GM18519 (cell line): ENCODE measurements around the gene LIPH.

Source experiments
- ATAC-seq: cut with Tn5 transposase; IDR thresholded peaks from one replicate; pipeline ENCODE4 v1.9.1; 2021; ENCODE audit warnings: mild to moderate bottlenecking, moderate library complexity; ENCODE audit not compliant: unreplicated experiment, low FRiP score

The LIPH gene

DNA sequence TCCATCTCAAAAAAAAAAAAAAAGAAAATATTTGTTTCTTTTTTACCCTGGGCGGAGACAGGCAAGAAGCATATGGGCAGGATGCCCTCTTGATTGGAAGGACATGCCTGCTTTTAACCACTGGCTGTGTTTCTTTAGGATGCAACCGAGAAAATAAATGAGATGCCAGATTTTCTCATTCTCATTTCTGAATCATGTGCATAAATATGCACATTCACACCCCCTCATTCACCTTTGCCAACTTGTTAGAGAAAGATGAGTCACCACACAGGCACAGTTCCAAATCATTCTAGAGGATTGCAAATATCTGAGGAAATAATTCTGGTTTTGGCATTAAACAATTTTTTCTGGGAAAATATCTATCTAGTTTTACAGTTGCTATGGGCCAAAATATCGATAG is 3.3 kb downstream of the LIPH start:
- ATAC-seq, result no peak

DNA sequence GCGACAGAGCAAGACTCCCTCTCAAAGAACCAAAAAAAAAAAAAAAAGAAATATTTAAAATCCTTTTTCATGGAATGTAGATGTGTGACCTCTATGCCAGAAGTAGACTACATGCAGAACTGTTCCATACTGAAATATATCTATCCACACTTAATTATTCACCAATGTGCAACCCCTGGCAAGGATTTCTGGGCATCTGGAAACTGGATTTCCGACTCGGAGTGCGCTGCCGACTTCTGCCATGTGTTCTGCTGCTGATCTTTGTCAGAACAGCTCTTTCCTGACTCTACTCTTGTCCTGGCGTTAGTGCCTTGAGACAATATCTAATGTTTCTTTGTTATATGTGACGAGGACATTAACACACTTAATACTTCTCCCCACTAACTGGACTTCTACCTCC is 11.7 kb downstream of the LIPH start:
- ATAC-seq, result no peak

GRCh38 chr3:185539934-185540333 is 12.5 kb downstream of the LIPH start:
- no peak for ATAC-seq

GRCh38 chr3:185537369-185537970 is 14.9 kb downstream of the LIPH start:
- ATAC-seq, result peak; percentile 95

DNA sequence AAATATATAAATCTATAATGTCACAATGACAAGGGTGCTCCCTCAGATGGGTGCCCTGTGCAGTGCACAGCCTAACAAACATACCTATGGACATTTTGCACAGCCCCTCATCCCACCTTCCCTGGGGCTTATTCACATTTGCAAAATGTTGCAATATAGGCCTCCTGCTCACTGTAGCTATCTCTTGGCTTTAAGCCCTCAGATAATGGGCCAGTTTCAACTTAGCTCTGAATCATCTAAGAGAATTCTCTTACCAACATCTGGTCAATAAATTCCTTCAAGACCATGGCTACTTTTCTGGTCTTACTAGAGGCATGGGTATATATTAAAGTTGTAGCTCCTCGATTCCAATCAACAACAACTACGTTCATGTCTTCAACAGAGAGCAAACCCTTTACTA is 17.9 kb downstream of the LIPH start:
- ATAC-seq, result no peak

DNA sequence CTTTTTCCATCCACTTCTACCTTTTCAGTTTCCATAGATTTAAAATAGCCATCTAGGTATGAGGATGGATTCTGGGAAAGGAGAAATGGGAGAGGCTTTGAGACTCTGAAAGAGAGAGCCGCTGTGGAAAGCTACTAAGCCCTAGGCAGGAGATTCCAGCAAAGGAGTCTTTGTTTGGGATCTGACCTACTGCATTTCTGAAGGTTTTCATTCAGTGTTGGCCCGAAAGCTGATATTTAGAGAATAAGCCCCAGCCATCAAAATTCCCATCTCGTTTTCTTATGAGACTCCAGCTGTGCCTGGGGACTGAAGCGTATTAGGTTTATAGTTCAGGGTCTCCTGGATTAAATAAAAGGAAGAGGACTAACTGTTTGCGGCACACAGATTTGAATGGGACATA is 19.5 kb downstream of the LIPH start:
- no peak for ATAC-seq

GRCh38 chr3:185530856-185531255 is 21.5 kb downstream of the LIPH start:
- no peak for ATAC-seq

DNA sequence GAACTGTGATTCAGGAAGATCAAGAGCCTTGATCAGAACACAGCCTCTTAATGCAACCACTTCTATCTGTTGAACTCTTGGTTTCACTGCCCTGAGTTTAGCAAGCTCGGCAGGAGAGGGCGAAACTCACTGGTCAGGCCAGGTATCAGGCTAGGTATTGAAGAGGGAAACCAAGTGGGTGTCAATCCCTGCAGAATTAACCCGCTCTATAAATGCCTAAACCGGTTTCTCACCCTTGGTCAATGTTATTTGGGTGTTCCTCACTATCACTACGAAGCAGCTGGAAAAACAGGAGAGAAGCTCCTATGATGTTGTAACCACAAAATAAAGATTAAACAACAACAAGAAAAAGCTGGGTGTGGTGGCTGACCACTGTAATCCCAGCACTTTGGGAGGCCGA is 23.9 kb downstream of the LIPH start:
- ATAC-seq, result no peak

DNA sequence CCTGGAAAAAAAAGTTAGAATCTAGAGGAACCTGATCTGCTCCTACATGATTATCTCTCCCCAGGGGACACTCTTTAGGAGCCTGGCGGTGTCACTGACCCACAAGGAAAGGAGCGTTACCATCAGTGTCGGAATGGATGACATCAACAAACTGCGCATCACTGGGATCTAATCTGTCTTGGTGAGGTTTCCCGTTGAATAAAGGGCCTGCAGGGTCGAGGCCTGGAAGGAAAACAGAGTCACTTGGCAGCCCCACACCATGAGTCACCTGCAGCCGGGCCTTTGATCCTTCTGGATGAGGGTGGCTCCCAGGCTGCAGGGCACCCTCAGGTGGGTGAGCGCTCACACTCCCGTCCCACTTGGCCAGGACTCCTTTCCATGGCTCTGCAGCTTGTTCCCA is 25.0 kb downstream of the LIPH start:
- no peak for ATAC-seq

DNA sequence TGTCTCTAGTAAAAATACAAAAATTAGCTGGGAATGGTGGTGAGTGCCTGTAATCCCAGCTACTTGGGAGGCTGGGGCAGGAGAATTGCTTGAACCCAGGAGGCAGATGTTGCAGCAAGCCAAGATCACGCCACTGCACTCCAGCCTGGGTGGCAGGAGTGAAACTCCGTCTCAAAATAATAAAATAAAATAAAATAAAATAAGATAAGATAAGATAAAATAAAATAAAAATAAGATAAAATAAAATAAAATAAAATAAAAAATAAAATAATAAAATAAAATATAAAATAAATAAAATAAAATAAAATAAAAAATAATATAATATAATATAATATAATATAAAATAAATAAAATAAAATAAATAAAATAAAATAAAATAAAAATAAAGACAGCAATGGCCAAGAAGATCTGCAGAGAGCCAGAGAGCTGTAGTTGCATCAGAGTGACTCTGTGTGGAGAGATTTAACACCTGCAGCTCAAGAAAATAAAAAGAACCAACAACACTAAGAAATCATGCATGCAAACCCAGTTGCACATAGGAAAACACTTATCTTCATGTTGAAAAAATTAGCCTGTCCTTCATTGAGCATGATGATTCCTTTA is 25.9 kb downstream of the LIPH start:
- ATAC-seq, result no peak

DNA sequence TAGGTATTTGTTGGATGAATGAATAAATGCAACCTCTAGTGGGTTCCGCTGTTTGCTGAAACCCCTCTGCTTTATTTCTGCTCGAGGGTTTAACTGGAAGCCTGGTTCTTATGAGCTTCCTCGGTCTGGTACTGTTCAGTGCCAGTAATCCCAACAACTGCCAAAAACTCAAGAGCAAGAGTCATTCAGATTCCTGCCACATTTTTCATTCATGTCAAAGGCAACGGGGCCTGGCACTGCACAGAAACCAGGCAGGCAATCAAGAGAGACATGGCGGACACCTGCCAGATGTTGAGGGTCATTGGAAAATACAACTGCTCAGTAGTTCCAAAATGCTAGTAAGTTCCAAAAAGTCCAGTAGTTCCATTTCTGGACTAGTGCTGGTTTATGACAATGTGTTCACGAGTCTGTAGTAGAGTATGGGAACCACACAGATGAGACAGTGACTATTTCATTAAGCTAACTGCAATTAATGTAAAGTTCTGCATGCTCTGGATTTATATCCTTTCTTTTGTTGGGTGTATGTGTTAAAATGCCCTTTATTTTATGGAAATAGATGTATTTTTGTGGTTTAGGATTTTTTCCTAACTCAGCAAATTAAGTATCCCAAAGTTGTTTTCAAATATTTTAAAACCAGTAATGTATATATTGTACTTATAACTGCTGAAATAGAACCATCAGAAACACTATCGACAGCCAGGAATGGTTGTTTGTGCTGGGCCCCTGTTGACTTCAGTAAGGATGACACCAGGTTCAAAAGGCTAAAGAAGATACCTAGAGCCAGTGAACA is 30.8 kb downstream of the LIPH start:
- no peak for ATAC-seq

DNA sequence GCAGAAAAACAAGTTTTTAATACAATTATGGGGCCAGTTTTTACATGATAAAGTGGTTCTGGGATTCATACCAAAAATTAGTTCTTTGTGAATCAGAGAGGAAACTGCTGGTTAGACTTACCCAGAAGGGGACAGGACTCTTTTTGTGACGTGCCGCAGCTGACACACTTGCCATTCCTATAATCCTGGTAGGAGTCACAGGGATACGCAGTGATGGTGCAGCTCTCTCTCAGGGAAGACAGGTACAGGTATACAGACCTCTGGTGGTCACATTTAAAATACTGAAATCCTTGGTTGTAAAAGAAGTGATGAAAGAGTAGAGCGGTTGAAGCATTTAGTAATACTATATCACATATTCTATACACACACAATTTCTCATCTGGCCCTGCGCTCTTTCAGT is 33.4 kb downstream of the LIPH start:
- ATAC-seq, result no peak

- ATAC-seq, result no peak
Measured at GRCh38 chr3:185517387-185518130, 34.8 kb downstream of the LIPH start.

DNA sequence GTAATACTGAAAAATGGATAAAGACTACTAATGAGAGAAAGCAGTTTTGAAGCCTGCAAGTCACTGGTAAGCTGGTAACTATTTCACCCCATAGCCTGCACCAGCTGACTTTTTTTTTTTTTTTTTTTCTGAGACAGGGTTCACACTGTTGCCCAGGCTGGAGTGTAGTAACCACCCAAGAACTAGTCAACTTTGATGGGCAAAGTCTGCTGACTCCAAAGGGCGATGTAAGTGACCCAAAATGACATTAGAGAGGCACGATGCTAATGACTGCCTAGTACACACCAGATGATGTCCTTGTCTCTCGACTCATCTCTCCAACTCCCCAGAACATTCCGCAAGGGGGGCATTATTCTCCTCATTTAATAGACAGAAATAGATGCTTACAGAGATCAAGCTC is 40.7 kb downstream of the LIPH start:
- no peak for ATAC-seq

DNA sequence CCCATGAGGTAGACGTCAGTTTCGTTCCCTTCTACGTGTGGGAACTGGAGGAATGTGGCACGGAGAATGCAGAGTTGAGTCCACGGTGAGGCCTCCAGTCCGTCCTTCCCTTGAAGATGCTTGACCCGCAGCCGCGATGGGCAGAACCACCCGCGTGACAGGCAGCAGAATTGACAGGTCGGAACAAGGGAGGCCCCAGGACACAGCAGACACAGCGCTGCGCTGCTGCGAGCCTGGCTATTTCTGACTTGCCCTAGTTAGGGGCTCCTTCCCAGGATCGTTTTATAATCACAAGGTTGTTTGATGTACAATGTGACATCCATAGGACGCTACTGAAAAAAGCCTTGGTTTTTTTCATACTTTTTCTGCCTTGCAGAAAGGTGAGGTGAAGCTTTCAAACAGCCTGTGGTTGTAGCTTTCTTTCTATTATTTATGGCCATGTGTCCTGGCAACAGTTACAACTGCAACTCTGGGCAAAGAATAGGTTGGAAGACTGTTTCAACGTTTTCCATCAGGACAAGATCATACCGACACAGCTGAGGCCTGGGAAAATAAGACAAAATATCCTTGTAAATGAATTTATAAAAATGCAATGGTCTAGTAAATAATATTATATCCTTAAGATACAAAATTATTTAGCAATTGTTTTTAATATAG is 43.9 kb downstream of the LIPH start:
- ATAC-seq, result no peak

DNA sequence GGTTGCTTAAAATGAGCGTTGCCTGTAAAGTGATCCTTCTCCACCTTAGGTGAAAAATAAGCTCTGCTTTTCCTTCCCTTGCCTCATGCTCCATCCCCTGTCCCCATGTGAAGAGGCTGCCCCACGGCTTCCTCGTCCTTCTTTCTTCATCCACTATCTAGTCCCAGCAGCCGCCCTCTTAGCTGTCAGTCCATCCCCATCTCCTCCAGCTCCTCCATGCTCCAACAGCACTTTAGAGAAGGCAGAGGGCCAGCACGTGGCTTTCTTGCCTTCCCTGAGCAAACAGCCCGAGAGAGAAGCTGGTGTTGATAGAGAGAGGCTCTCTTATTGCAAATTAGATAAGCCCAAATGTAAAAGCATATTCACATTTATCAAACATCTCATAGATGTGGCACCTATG is 44.5 kb downstream of the LIPH start:
- no peak for ATAC-seq

DNA sequence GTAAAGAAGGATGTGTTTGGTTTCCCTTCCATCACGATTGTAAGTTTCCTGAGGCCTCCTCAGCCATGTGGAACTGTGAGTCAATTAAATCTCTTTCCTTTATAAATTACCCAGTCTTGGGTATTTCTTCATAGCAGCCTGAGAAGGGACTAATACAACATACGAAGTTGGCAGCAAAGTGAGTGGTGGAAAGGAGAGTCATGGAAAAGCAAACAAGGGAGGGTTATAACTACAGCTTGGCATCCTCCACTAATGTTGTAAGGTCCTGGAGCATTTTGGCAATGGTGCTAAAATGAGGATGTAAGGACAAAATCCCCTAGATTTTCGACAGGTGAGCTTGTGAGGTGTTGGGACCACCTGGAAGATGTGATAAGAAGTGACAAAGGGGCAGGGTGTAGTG is 47.8 kb downstream of the LIPH start:
- ATAC-seq, result no peak

- ATAC-seq, result no peak
Measured at GRCh38 chr3:185503521-185503920, 48.9 kb downstream of the LIPH start.

GRCh38 chr3:185502987-185503386 is 49.4 kb downstream of the LIPH start:
- no peak for ATAC-seq

DNA sequence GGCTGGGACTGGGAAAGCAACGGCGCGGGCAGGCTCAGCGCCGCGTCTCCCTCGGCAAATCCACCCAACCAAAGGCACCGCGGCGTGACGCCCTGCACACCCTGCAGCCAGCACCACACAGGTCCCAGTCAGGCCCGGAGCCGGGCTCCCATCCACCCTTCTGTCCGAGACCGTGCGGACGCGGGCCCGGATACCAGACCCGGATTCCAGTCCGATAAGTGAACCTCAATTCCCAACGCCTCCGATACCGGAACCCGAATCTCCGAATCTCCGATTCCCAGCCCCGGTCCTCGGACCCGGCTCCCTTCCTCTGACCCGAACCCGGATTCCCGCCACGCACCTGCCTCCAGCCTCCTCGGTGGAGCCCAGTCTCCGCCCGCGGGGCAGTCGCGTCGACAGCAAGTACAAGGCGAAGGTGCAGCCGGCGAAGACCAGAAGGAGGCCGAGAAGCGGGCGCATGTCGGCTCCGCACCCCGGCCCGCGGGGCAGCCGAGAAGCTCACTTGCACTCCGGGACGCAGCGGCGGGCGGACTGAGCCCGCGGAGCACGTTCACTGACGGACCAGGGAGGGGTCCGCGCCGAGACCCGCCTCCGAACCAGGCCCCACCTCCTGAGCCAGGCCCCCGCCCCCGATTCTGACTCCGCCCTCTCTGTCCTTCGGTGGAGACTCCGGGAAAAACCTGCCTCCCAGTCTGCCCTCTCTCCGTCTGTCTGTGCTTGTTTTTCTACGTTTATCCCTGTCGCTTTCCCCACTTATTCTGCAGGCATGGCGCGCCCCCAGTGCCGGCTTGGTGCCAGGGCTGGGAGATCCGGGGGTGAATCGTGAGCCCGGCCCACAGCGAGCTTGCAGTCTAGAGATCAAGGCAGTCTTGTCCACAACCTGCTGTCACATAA is 53.6 kb downstream of the LIPH start, which contains the start of gene TMEM41A:
TSS of gene TMEM41A (minus strand) at position 533 of the 894 bp plus-strand sequence. CDS start at position 459, 74 bp downstream.
- ATAC-seq, result peak; percentile 77
